Stimulated activated CD8-positive, alpha-beta memory T cell treated with anti-CD3 and anti-CD28 coated beads, Interleukin-2, amount 100 ng/mL, for 1 hour (primary cell): Measurements from ENCODE around the gene LRRC28.
"Not testable (repeated sequence)": the region's sequence is repeated elsewhere in the genome, so short reads cannot be mapped to it uniquely, and the experiment has no call there.

ENCODE experiments used
- DNase-seq, 2 donors: peaks; one replicate each; pipeline ENCODE4 v3.0.0-alpha.2; 2020; ENCODE audit warnings: low read depth in 2 of 2

The LRRC28 gene

GRCh38 chr15:99396375-99396774, 145.1 kb downstream of the LRRC28 start:
- no peak for DNase-seq

GRCh38 chr15:99399061-99399460, 147.8 kb downstream of the LRRC28 start:
- DNase-seq, result no peak

- DNase-seq, result no peak
Observed at GRCh38 chr15:99399618-99400017, 148.3 kb downstream of the LRRC28 start.

GRCh38 chr15:99401216-99401615, 149.9 kb downstream of the LRRC28 start:
- not testable (repeated sequence) for DNase-seq

- no peak for DNase-seq
Observed at GRCh38 chr15:99402014-99402729, 150.9 kb downstream of the LRRC28 start.

GRCh38 chr15:99403597-99403996, 152.3 kb downstream of the LRRC28 start:
- DNase-seq, result no peak

GRCh38 chr15:99404454-99404853, 153.2 kb downstream of the LRRC28 start:
- no peak for DNase-seq

- DNase-seq, result no peak
Observed at GRCh38 chr15:99406120-99406519, 154.8 kb downstream of the LRRC28 start.

- no peak for DNase-seq
Observed at GRCh38 chr15:99406716-99407487, 155.6 kb downstream of the LRRC28 start.

GRCh38 chr15:99407716-99408115, 156.4 kb downstream of the LRRC28 start:
- no peak for DNase-seq

GRCh38 chr15:99408236-99409096, 157.2 kb downstream of the LRRC28 start:
- DNase-seq, result no peak

- no peak for DNase-seq
Observed at GRCh38 chr15:99409097-99409473, 157.8 kb downstream of the LRRC28 start.

- no peak for DNase-seq
Observed at GRCh38 chr15:99409560-99409959, 158.3 kb downstream of the LRRC28 start.

GRCh38 chr15:99410477-99410876, 159.2 kb downstream of the LRRC28 start:
- DNase-seq, result no peak

- no peak for DNase-seq
Observed at GRCh38 chr15:99411234-99411633, 160.0 kb downstream of the LRRC28 start.

- DNase-seq, result no peak
Observed at GRCh38 chr15:99412082-99412481, 160.8 kb downstream of the LRRC28 start.

GRCh38 chr15:99412626-99413025, 161.3 kb downstream of the LRRC28 start:
- no peak for DNase-seq

- no peak for DNase-seq
Observed at GRCh38 chr15:99413955-99414754, 162.9 kb downstream of the LRRC28 start.

GRCh38 chr15:99414755-99415731, 163.8 kb downstream of the LRRC28 start:
- DNase-seq, result no peak
